Keratinocyte (primary cell): Measurements from ENCODE around the gene SETBP1. TPM values are rescaled to one million over a fixed set of nuclear protein-coding genes. Genes with fewer than 3 reads are reported as not detected.

Source experiments
- DNase-seq: peaks from one replicate; pipeline ENCODE4 v3.0.0-alpha.2; 2011; ENCODE audit warnings: low read depth, missing footprints, low spot score
- FAIRE-seq: peaks from 2 replicates; lab custom pipeline; 2011; peaks lifted over from hg19 to GRCh38; lab: Jason Lieb, UNC
- H2AFZ ChIP-seq: 2 replicates; pipeline ENCODE4 v1.6.0; 2012; ENCODE audit warnings: low read length, control low read depth, inconsistent platforms; ENCODE audit not compliant: control insufficient read depth
- H3K27ac ChIP-seq: 2 replicates; pipeline ENCODE4 v1.5.1; 2011; ENCODE audit warnings: low read length; ENCODE audit not compliant: control insufficient read depth, insufficient read depth
- H3K27me3 ChIP-seq: 3 replicates; pipeline ENCODE4 v1.6.0; 2011; ENCODE audit warnings: low read length; ENCODE audit not compliant: control insufficient read depth, insufficient read depth; ENCODE audit errors: extremely low read depth
- H3K36me3 ChIP-seq, 2 experiments: 2 replicates in 1 of 2; 3 replicates in 1 of 2; pipeline ENCODE4 v1.5.1; 2011; ENCODE audit warnings: low read length in 2 of 2, mild to moderate bottlenecking in 1 of 2; ENCODE audit not compliant: control insufficient read depth in 2 of 2, insufficient read depth in 2 of 2; ENCODE audit errors: extremely low read depth in 1 of 2
- H3K4me1 ChIP-seq: 3 replicates; pipeline ENCODE4 v1.5.1; 2011; ENCODE audit warnings: low read length; ENCODE audit not compliant: control insufficient read depth, insufficient read depth; ENCODE audit errors: extremely low read depth
- H3K4me2 ChIP-seq: 3 replicates; pipeline ENCODE4 v1.6.0; 2011; ENCODE audit warnings: low read depth, low read length; ENCODE audit not compliant: control insufficient read depth, insufficient read depth; ENCODE audit errors: extremely low read depth
- H3K4me3 ChIP-seq, 3 experiments: fragments of 200-600 bp in 1 of 3; sonication (generic) in 1 of 3; 2 replicates in 2 of 3; 3 replicates in 1 of 3; pipeline ENCODE4 v1.5.1; 2011 to 2016; ENCODE audit warnings: low read length in 3 of 3, mild to moderate bottlenecking in 3 of 3, control low read depth in 2 of 3, inconsistent platforms in 1 of 3, low read depth in 1 of 3, mixed read lengths in 1 of 3, mixed run types in 1 of 3, moderate library complexity in 1 of 3; ENCODE audit not compliant: control insufficient read depth in 2 of 3, insufficient read depth in 2 of 3; ENCODE audit errors: extremely low read depth in 1 of 3
- H3K79me2 ChIP-seq: 2 replicates; pipeline ENCODE4 v1.6.0; 2012; ENCODE audit warnings: low read length; ENCODE audit not compliant: control insufficient read depth, insufficient read depth
- H3K9ac ChIP-seq: 3 replicates; pipeline ENCODE4 v1.6.0; 2011; ENCODE audit warnings: low read length; ENCODE audit not compliant: control insufficient read depth, insufficient read depth; ENCODE audit errors: extremely low read depth
- H3K9me1 ChIP-seq: 3 replicates; pipeline ENCODE4 v1.6.0; 2011; ENCODE audit warnings: low read length; ENCODE audit not compliant: control insufficient read depth, insufficient read depth; ENCODE audit errors: extremely low read depth
- H3K9me3 ChIP-seq: 2 replicates; pipeline ENCODE4 v1.5.1; 2012; ENCODE audit warnings: low read depth, low read length; ENCODE audit not compliant: control insufficient read depth
- H4K20me1 ChIP-seq: 3 replicates; pipeline ENCODE4 v1.6.0; 2011; ENCODE audit warnings: low read length; ENCODE audit not compliant: control insufficient read depth, insufficient read depth; ENCODE audit errors: extremely low read depth
- EZH2 ChIP-seq: IDR thresholded peaks from one replicate; pipeline ENCODE4 v1.6.1; 2012; ENCODE audit warnings: inconsistent platforms, mild to moderate bottlenecking, low read length, moderate library complexity
- dilution Hi-C: fragments of 300-500 bp; cut with MboI; formaldehyde crosslinking; loops from one replicate; pipeline ENCODE4 v1.7.0; 2020; ENCODE audit warnings: low sequenced_read_pairs; ENCODE audit not compliant: extremely low pct_ligation_motif_present
- polyA plus RNA-seq, 5 experiments: library from polyadenylated mRNA; depleted of rRNA in 3 of 5; stranded (reverse) in 3 of 5; stranded (forward) in 1 of 5; unstranded in 1 of 5; fragments of >200 nt; gene quantifications; 1 replicate in 1 of 5; 2 replicates in 3 of 5; 3 replicates in 1 of 5; pipeline versions ENCODE4 v1.2.1 to v1.2.3, GENCODE V29; 2011 to 2012; ENCODE audit warnings: missing spikeins in 2 of 5, low read depth in 1 of 5, low replicate concordance in 1 of 5
- TF ChIP-seq, protein P1 (sequence below), 3 experiments: IDR thresholded peaks in 1 of 3; conservative IDR thresholded peaks in 1 of 3; optimal IDR thresholded peaks in 1 of 3; 2 replicates in 2 of 3; 3 replicates in 1 of 3; pipeline versions ENCODE3 to v1.5.1; 2011; ENCODE audit warnings: low read length in 3 of 3, mild to moderate bottlenecking in 3 of 3, moderate library complexity in 2 of 3, control low read depth in 1 of 3, inconsistent platforms in 1 of 3; ENCODE audit not compliant: insufficient read depth in 2 of 3; ENCODE audit errors: extremely low read depth in 1 of 3

Gene SETBP1
- polyA plus RNA-seq, 1 donor (not counting 4 experiments of a cell fraction or from before 2014, with no cell fraction given): 3.3 TPM

DNA sequence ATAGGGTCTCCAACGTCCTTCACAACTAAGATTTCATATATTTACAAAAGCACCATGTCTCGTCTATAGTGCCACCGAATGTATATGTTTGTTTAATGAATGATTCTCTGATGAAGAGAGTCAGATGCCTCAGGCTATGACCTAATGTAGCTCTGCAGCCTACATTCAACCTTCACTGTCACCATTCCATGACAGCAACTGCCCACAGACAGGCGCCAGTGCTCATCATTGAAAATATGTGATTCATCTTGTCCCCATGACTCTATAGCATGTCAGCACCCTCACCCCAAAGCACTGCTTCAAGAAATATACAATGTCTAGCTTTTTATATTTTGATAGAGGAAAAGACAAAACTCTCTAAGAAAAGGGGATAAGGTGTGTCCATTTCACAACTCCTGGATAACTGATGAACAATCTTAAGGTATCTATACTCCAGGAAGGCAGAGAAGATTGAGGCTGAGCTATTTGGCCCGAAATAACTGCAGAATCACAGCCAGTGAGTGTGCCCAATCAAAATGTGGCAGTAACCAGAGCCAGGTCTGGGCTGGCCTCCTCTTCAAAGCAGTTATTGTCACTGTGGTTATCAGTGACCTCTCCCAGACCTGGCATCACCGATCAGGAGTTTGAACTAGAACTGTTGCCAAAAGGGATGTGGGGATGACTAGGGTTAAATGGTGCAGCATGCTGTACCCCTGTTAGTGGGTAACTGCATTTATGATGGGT lies 246.6 kb downstream of the SETBP1 start:
- H4K20me1 ChIP-seq: no peaks in the 10 kb centered on the region
- DNase-seq (peak; percentile 21), FAIRE-seq (no peak)
- H3K4me3 ChIP-seq: no peak overlapping the region
- no peaks in the 10 kb centered on the region for H3K9me1 ChIP-seq
- H3K27me3 ChIP-seq: no peaks in the 10 kb centered on the region
- no peaks in the 10 kb centered on the region for H3K36me3 ChIP-seq
- H3K27ac ChIP-seq: no peak overlapping the region
- no peaks in the 10 kb centered on the region for H3K4me1 ChIP-seq
- H3K4me2 ChIP-seq: no peak overlapping the region
- H3K9ac ChIP-seq: no peak overlapping the region
- H3K79me2 ChIP-seq: no peaks in the 10 kb centered on the region
- TF ChIP-seq EZH2: no peak
- TF ChIP-seq, protein P1, sequence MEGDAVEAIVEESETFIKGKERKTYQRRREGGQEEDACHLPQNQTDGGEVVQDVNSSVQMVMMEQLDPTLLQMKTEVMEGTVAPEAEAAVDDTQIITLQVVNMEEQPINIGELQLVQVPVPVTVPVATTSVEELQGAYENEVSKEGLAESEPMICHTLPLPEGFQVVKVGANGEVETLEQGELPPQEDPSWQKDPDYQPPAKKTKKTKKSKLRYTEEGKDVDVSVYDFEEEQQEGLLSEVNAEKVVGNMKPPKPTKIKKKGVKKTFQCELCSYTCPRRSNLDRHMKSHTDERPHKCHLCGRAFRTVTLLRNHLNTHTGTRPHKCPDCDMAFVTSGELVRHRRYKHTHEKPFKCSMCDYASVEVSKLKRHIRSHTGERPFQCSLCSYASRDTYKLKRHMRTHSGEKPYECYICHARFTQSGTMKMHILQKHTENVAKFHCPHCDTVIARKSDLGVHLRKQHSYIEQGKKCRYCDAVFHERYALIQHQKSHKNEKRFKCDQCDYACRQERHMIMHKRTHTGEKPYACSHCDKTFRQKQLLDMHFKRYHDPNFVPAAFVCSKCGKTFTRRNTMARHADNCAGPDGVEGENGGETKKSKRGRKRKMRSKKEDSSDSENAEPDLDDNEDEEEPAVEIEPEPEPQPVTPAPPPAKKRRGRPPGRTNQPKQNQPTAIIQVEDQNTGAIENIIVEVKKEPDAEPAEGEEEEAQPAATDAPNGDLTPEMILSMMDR (optimal IDR thresholded peaks at IDR 0.05 in 1 of 3, IDR thresholded peaks at IDR 0.05 in 1 of 3, conservative IDR thresholded peaks at IDR 0.05 in 1 of 3; ENCODE audit: extremely low read depth in 1 of 3, insufficient read depth in 2 of 3, low read length in 3 of 3): no peak
- H2AFZ ChIP-seq: no peak overlapping the region
- H3K9me3 ChIP-seq: no peaks in the 10 kb centered on the region
- dilution Hi-C loops: no loop called here

DNA sequence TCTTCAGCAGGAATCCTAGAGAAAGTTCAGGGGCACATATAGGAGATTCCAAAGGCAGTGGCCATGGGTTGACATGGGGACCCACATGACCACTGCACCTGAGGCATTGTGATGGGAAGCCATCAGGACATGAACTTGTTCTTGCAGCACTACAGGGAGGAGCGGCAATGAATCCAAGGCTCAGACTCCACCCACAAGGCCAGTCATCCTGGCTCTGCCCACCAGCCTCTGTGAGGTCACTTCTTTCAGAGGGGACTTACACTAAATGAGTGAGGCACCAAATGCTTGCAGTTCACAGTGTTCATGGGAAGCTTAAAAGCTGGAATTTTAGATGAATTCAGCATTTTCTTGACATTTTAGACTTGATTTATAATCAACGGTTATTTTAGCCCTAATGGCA lies 254.2 kb downstream of the SETBP1 start:
- Histone ChIP-seq H3K27ac (no peak overlapping the region), H3K4me2 (no peak overlapping the region), H3K79me2 (no peaks in the 10 kb centered on the region), H4K20me1 (no peaks in the 10 kb centered on the region), H3K4me3 (no peak overlapping the region), H3K4me1 (peaks cover 11% of the 10 kb centered on the region), H3K9ac (no peak overlapping the region), H2AFZ (no peak overlapping the region), H3K9me3 (no peaks in the 10 kb centered on the region), H3K9me1 (no peaks in the 10 kb centered on the region), H3K27me3 (no peaks in the 10 kb centered on the region), H3K36me3 (peaks cover 0 to 3% of the 10 kb centered on the region in 2 experiments)
- no peak for TF ChIP-seq EZH2
- TF ChIP-seq, protein P1 (optimal IDR thresholded peaks at IDR 0.05 in 1 of 3, IDR thresholded peaks at IDR 0.05 in 1 of 3, conservative IDR thresholded peaks at IDR 0.05 in 1 of 3; ENCODE audit: extremely low read depth in 1 of 3, insufficient read depth in 2 of 3, low read length in 3 of 3): no peak
- dilution Hi-C loops: no loop called here
- DNase-seq: no peak
- no peak for FAIRE-seq
